HepG2 (cell line): Measurements from ENCODE around the gene CNEP1R1. TPM values are rescaled to one million over a fixed set of nuclear protein-coding genes. Genes with fewer than 3 reads are reported as not detected.

Experiments used
- CBX1 ChIP-seq: IDR thresholded peaks from one replicate; pipeline ENCODE4 v1.6.1; 2016; ENCODE audit warnings: antibody characterized with exemption, low read depth
- GMEB2 ChIP-seq: IDR thresholded peaks from 2 replicates; pipeline ENCODE4 v1.6.1; 2016; ENCODE audit warnings: missing biosample characterization, missing genetic modification reagents, low read depth
- HOXA7 ChIP-seq: sonication (generic); formaldehyde crosslinking; IDR thresholded peaks from 2 replicates; pipeline ENCODE4 v1.8.1; 2022; ENCODE audit warnings: mild to moderate bottlenecking, missing genetic modification reagents, moderate library complexity
- IKZF4 ChIP-seq: sonication (generic); formaldehyde crosslinking; IDR thresholded peaks from 2 replicates; pipeline ENCODE4 v1.5.1; 2020; ENCODE audit warnings: borderline replicate concordance, mild to moderate bottlenecking, low read depth, missing genetic modification reagents; ENCODE audit errors: not compliant biosample characterization
- KLF12 ChIP-seq: sonication (generic); formaldehyde crosslinking; IDR thresholded peaks from 2 replicates; pipeline ENCODE4 v1.4.0; 2020; ENCODE audit warnings: missing genetic modification reagents, borderline replicate concordance
- MYNN ChIP-seq: sonication (generic); formaldehyde crosslinking; IDR thresholded peaks from 2 replicates; pipeline ENCODE4 v1.4.0; 2020; ENCODE audit warnings: mild to moderate bottlenecking, low read depth, missing genetic modification reagents
- MZF1 ChIP-seq: sonication (generic); formaldehyde crosslinking; IDR thresholded peaks from 2 replicates; pipeline ENCODE4 v1.8.1; 2023; ENCODE audit warnings: mild to moderate bottlenecking, missing genetic modification reagents, borderline replicate concordance
- NFKB2 ChIP-seq: sonication (generic); formaldehyde crosslinking; IDR thresholded peaks from 2 replicates; pipeline ENCODE4 v1.4.0; 2020; ENCODE audit warnings: missing genetic modification reagents, borderline replicate concordance
- NR1H2 ChIP-seq: sonication (generic); formaldehyde crosslinking; IDR thresholded peaks from 2 replicates; pipeline ENCODE4 v1.8.1; 2022; ENCODE audit warnings: low read depth, missing genetic modification reagents, borderline replicate concordance
- RELA ChIP-seq: sonication (generic); formaldehyde crosslinking; IDR thresholded peaks from 2 replicates; pipeline ENCODE4 v1.4.0; 2020; ENCODE audit warnings: missing genetic modification reagents
- SMAD1 ChIP-seq: sonication (generic); formaldehyde crosslinking; IDR thresholded peaks from 2 replicates; pipeline ENCODE4 v1.4.0; 2020; ENCODE audit warnings: missing genetic modification reagents, low read depth, mild to moderate bottlenecking, borderline replicate concordance
- TGIF2 ChIP-seq: IDR thresholded peaks from 2 replicates; pipeline ENCODE4 v1.6.1; 2016; ENCODE audit warnings: control low read depth, missing compliant biosample characterization
- THAP9 ChIP-seq: sonication (generic); formaldehyde crosslinking; IDR thresholded peaks from 2 replicates; pipeline ENCODE4; 2020; ENCODE audit warnings: missing genetic modification reagents, mild to moderate bottlenecking, borderline replicate concordance
- YEATS4 ChIP-seq: sonication (generic); formaldehyde crosslinking; IDR thresholded peaks from 2 replicates; pipeline ENCODE4 v1.4.0; 2020; ENCODE audit warnings: missing genetic modification reagents, borderline replicate concordance
- ZBTB34 ChIP-seq: sonication (generic); formaldehyde crosslinking; IDR thresholded peaks from 2 replicates; pipeline ENCODE4 v1.8.0; 2022; ENCODE audit warnings: mild to moderate bottlenecking, missing genetic modification reagents
- ZBTB38 ChIP-seq: sonication (generic); formaldehyde crosslinking; IDR thresholded peaks from 2 replicates; pipeline ENCODE4 v1.5.1; 2020; ENCODE audit warnings: mild to moderate bottlenecking, missing genetic modification reagents
- ZNF180 ChIP-seq: sonication (generic); formaldehyde crosslinking; IDR thresholded peaks from 2 replicates; pipeline ENCODE4 v1.4.0; 2020; ENCODE audit warnings: low read depth, missing genetic modification reagents, borderline replicate concordance
- ZNF317 ChIP-seq: sonication (generic); formaldehyde crosslinking; IDR thresholded peaks from 2 replicates; pipeline ENCODE4 v1.5.0; 2020; ENCODE audit warnings: mild to moderate bottlenecking, missing genetic modification reagents
- ZNF44 ChIP-seq: sonication (generic); formaldehyde crosslinking; IDR thresholded peaks from 2 replicates; pipeline ENCODE4 v1.5.1; 2020; ENCODE audit warnings: mild to moderate bottlenecking, missing genetic modification reagents
- ZNF678 ChIP-seq: sonication (generic); formaldehyde crosslinking; IDR thresholded peaks from 2 replicates; pipeline ENCODE4 v1.4.0; 2020; ENCODE audit warnings: mild to moderate bottlenecking, missing genetic modification reagents
- ZNF775 ChIP-seq: sonication (generic); formaldehyde crosslinking; IDR thresholded peaks from 2 replicates; pipeline ENCODE4 v1.4.0; 2020; ENCODE audit warnings: missing genetic modification reagents, mild to moderate bottlenecking, moderate library complexity, borderline replicate concordance
- ZNF883 ChIP-seq: sonication (generic); formaldehyde crosslinking; IDR thresholded peaks from 2 replicates; pipeline ENCODE4 v1.5.1; 2020; ENCODE audit warnings: mild to moderate bottlenecking, missing genetic modification reagents; ENCODE audit errors: not compliant biosample characterization
- polyA plus RNA-seq, 8 experiments: library from polyadenylated mRNA; depleted of rRNA in 3 of 8; stranded (reverse) in 7 of 8; unstranded in 1 of 8; fragments of >200 nt; fragmentation: Illumina TruSeq in 4 of 8; extraction: Trizol in 4 of 8; gene quantifications; 2 replicates each; pipeline versions ENCODE4 v1.2.1 to v1.2.3, GENCODE V29; 2011 to 2016; ENCODE audit warnings: low read depth in 4 of 8, missing spikeins in 1 of 8, mixed read lengths in 1 of 8; ENCODE audit not compliant: insufficient read depth in 1 of 8
- total RNA-seq, 5 experiments: library from RNA; depleted of rRNA; stranded (reverse); fragments of >200 nt; fragmentation: Illumina TruSeq; extraction: Trizol; gene quantifications; 2 replicates each; pipeline ENCODE4 v1.2.3, GENCODE V29; 2016; ENCODE audit warnings: low read depth in 1 of 5
- TF ChIP-seq, protein P1 (sequence below): sonication (generic); formaldehyde crosslinking; IDR thresholded peaks from 2 replicates; pipeline ENCODE4 v1.5.1; 2020; ENCODE audit warnings: missing genetic modification reagents, mild to moderate bottlenecking, borderline replicate concordance

Gene CNEP1R1
- total and polyA plus RNA-seq, 2 of the 13 experiments (the other 11 are each of a cell fraction or from before 2014, with no cell fraction given), result 23.6 to 26.8 TPM

DNA sequence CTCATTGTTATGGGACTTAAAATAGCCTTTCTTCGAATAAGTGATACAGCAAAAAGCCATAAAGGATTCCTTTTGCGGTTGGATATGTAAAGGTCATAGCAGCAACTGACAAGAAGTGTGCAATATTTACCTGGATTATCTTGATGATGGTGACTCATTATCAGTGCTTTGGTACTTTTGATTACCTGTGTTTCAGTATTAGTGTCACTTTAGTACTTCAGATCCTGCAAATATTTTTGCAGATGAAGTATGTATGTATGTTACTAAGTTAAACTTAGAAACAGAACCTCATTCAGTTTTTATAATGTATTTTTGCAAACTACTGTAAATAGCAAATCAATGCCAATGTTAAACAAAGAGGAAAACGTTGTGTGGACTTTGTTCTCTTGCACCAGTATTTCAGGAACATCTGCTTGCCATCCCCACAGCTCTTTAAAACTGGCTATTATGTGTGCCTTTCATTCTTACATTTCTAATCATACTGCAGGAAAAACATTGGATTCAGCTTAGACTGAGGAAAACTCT, 10.5 kb downstream of the CNEP1R1 start (continued):
- no peak for TF ChIP-seq THAP9 (CRISPR knock-in tag)
- TF ChIP-seq IKZF4 (CRISPR knock-in tag), result no peak
- no peak for TF ChIP-seq MZF1 (CRISPR knock-in tag)
- no peak for TF ChIP-seq ZNF317 (CRISPR knock-in tag)
- TF ChIP-seq ZBTB34 (CRISPR knock-in tag), result peak; percentile 74; the same call in 1 of the 2 replicates
- TF ChIP-seq NR1H2 (CRISPR knock-in tag), result no peak
- peak; percentile 76 for TF ChIP-seq YEATS4
- no peak for TF ChIP-seq ZNF180 (CRISPR knock-in tag)
- TF ChIP-seq CBX1, result no peak
- no peak for TF ChIP-seq ZNF44 (CRISPR knock-in tag)
- TF ChIP-seq ZNF883 (CRISPR knock-in tag), result no peak
- TF ChIP-seq HOXA7, result no peak
- TF ChIP-seq GMEB2 (CRISPR knock-in tag), result no peak
- TF ChIP-seq KLF12 (CRISPR knock-in tag), result no peak; the same call in 1 of the 2 replicates
- TF ChIP-seq NFKB2, result no peak
- TF ChIP-seq RELA (CRISPR knock-in tag), result no peak
- TF ChIP-seq TGIF2, result no peak; the same call in 1 of the 2 replicates
- no peak for TF ChIP-seq ZNF678 (CRISPR knock-in tag)
- no peak for TF ChIP-seq MYNN (CRISPR knock-in tag)
- no peak for TF ChIP-seq SMAD1 (CRISPR knock-in tag)
- TF ChIP-seq, protein P1, sequence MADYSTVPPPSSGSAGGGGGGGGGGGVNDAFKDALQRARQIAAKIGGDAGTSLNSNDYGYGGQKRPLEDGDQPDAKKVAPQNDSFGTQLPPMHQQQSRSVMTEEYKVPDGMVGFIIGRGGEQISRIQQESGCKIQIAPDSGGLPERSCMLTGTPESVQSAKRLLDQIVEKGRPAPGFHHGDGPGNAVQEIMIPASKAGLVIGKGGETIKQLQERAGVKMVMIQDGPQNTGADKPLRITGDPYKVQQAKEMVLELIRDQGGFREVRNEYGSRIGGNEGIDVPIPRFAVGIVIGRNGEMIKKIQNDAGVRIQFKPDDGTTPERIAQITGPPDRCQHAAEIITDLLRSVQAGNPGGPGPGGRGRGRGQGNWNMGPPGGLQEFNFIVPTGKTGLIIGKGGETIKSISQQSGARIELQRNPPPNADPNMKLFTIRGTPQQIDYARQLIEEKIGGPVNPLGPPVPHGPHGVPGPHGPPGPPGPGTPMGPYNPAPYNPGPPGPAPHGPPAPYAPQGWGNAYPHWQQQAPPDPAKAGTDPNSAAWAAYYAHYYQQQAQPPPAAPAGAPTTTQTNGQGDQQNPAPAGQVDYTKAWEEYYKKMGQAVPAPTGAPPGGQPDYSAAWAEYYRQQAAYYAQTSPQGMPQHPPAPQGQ (CRISPR knock-in tag), result no peak
- TF ChIP-seq ZNF775 (CRISPR knock-in tag), result no peak
- TF ChIP-seq ZBTB38 (CRISPR knock-in tag), result no peak
